BLaER1 (cell line): Measurements from ENCODE around the gene VPREB1.
"Not testable (repeated sequence)": the region's sequence is repeated elsewhere in the genome, so short reads cannot be mapped to it uniquely, and the experiment has no call there.

Experiments
- H3K27ac ChIP-seq: shearing (Covaris generic); formaldehyde crosslinking; 2 replicates; pipeline ENCODE4 v1.8.1; 2022
- H3K27me3 ChIP-seq: shearing (Covaris generic); formaldehyde crosslinking; 2 replicates; pipeline ENCODE4 v1.8.1; 2022
- H3K36me3 ChIP-seq: shearing (Covaris generic); formaldehyde crosslinking; 2 replicates; pipeline ENCODE4 v1.8.1; 2022
- H3K4me1 ChIP-seq: shearing (Covaris generic); formaldehyde crosslinking; 2 replicates; pipeline ENCODE4 v1.8.1; 2022
- H3K4me2 ChIP-seq: shearing (Covaris generic); formaldehyde crosslinking; 2 replicates; pipeline ENCODE4 v1.8.1; 2022
- H3K4me3 ChIP-seq: shearing (Covaris generic); formaldehyde crosslinking; 2 replicates; pipeline ENCODE4 v1.8.1; 2022
- H3K9ac ChIP-seq: shearing (Covaris generic); formaldehyde crosslinking; 2 replicates; pipeline ENCODE4 v1.8.1; 2022
- H3K9me3 ChIP-seq: shearing (Covaris generic); formaldehyde crosslinking; 2 replicates; pipeline ENCODE4 v1.8.1; 2022
- H4K20me1 ChIP-seq: shearing (Covaris generic); formaldehyde crosslinking; 2 replicates; pipeline ENCODE4 v1.8.1; 2022
- Cebpa-rat ChIP-seq: shearing (Covaris generic); IDR thresholded peaks from 2 replicates; pipeline ENCODE4 v1.8.1; 2022

The VPREB1 gene

GRCh38 chr22:22213231-22213630 is 31.4 kb upstream of the VPREB1 start:
- no peak overlapping the region for H3K4me2 ChIP-seq
- no peaks in the 10 kb centered on the region for H3K36me3 ChIP-seq
- no peaks in the 10 kb centered on the region for H4K20me1 ChIP-seq
- no peaks in the 10 kb centered on the region for H3K27me3 ChIP-seq
- no peak for TF ChIP-seq Cebpa-rat
- H3K9ac ChIP-seq: no peak overlapping the region
- peaks cover 77% of the 10 kb centered on the region for H3K4me1 ChIP-seq
- no peaks in the 10 kb centered on the region for H3K9me3 ChIP-seq
- no peak overlapping the region for H3K4me3 ChIP-seq
- H3K27ac ChIP-seq: no peak overlapping the region

GRCh38 chr22:22214819-22215329 is 29.7 kb upstream of the VPREB1 start:
- Histone ChIP-seq H3K9me3 (no peaks in the 10 kb centered on the region), H3K36me3 (no peaks in the 10 kb centered on the region), H3K4me1 (peaks cover 77% of the 10 kb centered on the region), H3K9ac (no peak overlapping the region), H3K4me2 (peak overlapping the region; percentile 67), H3K27ac (peak overlapping the region; percentile 64), H3K4me3 (no peak overlapping the region), H3K27me3 (no peaks in the 10 kb centered on the region), H4K20me1 (no peaks in the 10 kb centered on the region)
- TF ChIP-seq Cebpa-rat: no peak

- H3K9ac ChIP-seq: no peak overlapping the region
- H3K4me3 ChIP-seq: no peak overlapping the region
- H3K4me2 ChIP-seq: peak overlapping the region; percentile 67
- no peaks in the 10 kb centered on the region for H3K27me3 ChIP-seq
- peak overlapping the region; percentile 77 for H3K27ac ChIP-seq
- H4K20me1 ChIP-seq: no peaks in the 10 kb centered on the region
- peaks cover 73% of the 10 kb centered on the region for H3K4me1 ChIP-seq
- H3K9me3 ChIP-seq: no peaks in the 10 kb centered on the region
- TF ChIP-seq Cebpa-rat: no peak
- H3K36me3 ChIP-seq: no peaks in the 10 kb centered on the region
Observed at GRCh38 chr22:22215659-22216449, 28.7 kb upstream of the VPREB1 start.

DNA sequence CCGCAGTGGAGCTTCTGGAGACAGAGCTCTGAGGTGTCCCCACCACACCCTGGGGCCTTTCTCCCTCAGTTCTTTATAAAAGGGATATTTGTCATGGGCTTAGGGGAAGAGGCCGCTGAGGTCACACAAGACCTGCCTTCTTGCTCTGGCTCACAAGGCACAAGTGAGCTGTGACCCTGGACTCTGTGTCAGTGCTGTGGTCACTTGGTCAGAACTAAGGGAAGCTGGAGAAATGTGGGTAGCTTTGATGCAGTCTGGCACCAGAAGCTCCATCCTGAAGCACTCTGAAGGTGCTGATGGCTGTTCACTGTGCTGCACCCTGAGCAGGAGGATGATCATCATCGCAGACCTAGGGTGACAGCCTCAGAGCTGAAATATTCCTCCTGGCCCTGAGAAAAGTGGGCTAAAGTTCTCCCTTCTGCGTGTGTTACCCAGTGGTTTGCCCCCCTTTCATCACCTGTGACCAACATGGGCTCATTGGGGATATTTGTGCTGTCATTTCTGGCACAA is 28.1 kb upstream of the VPREB1 start:
- no peaks in the 10 kb centered on the region for H3K9me3 ChIP-seq
- H3K27ac ChIP-seq: peak overlapping the region; percentile 77
- H3K4me2 ChIP-seq: peak overlapping the region; percentile 67
- no peaks in the 10 kb centered on the region for H3K27me3 ChIP-seq
- no peaks in the 10 kb centered on the region for H3K36me3 ChIP-seq
- no peak for TF ChIP-seq Cebpa-rat
- 0 out of 2 replicates have a peak overlapping the region, but pooled peaks have one; percentile 7 for H3K9ac ChIP-seq
- H3K4me1 ChIP-seq: peaks cover 66% of the 10 kb centered on the region
- H3K4me3 ChIP-seq: no peak overlapping the region
- H4K20me1 ChIP-seq: no peaks in the 10 kb centered on the region

GRCh38 chr22:22218302-22218701 is 26.3 kb upstream of the VPREB1 start:
- no peaks in the 10 kb centered on the region for H3K36me3 ChIP-seq
- peak overlapping the region; percentile 81 for H3K4me2 ChIP-seq
- no peak overlapping the region for H3K9ac ChIP-seq
- TF ChIP-seq Cebpa-rat: no peak
- H4K20me1 ChIP-seq: no peaks in the 10 kb centered on the region
- peak overlapping the region; percentile 52 for H3K27ac ChIP-seq
- H3K9me3 ChIP-seq: no peaks in the 10 kb centered on the region
- H3K27me3 ChIP-seq: no peaks in the 10 kb centered on the region
- no peak overlapping the region for H3K4me3 ChIP-seq
- H3K4me1 ChIP-seq: peaks cover 64% of the 10 kb centered on the region

GRCh38 chr22:22219140-22219996 is 25.2 kb upstream of the VPREB1 start:
- H3K9me3 ChIP-seq: no peaks in the 10 kb centered on the region
- peaks cover 60% of the 10 kb centered on the region for H3K4me1 ChIP-seq
- TF ChIP-seq Cebpa-rat: no peak
- peak overlapping the region; percentile 81 for H3K4me2 ChIP-seq
- no peaks in the 10 kb centered on the region for H4K20me1 ChIP-seq
- peak overlapping the region; percentile 57 for H3K27ac ChIP-seq
- H3K9ac ChIP-seq: 0 out of 2 replicates have a peak overlapping the region, but pooled peaks have one; percentile 9
- H3K27me3 ChIP-seq: no peaks in the 10 kb centered on the region
- H3K36me3 ChIP-seq: no peaks in the 10 kb centered on the region
- H3K4me3 ChIP-seq: no peak overlapping the region

DNA sequence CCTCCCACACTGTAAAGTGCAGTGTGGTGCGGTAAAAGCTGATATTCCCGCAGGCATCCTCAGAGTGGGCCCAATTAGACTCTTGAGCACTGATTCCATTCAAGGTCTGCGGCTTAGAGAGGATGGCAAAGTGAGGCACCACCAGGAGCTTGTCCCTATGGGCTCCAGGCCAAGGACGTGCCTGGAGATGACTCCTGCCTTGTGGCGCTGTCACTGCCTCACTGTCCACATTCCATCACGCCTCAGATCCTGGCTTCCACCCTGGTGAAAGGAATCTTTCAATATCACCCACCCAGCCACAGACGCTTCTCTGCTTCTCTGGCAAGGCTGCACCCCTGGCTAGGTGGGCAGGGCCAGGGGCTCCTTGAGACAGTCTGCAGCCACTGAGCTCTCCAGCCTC is 23.5 kb upstream of the VPREB1 start:
- H3K4me2 ChIP-seq, H3K27me3 ChIP-seq: not testable (repeated sequence)

DNA sequence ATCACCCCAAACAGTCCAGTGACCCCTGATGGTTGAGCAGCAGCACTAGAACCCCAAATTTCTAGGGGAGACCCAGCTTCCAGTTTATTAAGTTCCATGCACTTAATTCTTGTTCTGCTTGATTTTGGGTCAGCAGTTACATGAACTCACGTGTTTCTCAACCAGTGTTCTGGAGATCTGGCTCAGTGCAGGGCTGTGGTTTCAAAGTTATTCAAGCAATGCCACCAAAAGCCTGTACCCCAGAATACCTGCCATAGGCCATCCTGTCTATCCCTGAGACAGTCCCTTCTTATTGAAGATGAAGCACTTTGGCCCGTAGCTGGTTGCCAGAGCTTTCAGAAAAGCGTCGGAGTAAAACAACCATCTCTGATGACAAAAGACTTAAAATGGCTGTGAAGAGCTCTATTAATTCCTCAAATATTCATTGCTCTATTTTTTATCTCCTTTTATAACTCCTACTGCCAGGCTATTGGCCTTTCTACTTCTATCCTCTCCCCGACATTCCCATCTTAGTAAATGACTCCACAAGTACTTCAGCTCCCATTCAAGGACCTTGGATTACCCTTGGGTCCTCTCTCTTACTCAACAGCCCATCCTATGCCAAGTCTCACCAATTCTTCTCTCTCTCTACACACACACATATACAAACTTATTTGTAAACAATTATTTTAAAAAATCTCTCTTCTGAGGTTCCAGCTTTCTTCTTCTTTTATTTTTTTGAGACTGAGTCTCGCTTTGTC is 18.0 kb upstream of the VPREB1 start:
- Histone ChIP-seq H3K9ac (no peak overlapping the region), H3K27ac (peak overlapping the region; percentile 7; the same call in 1 of the 2 replicates), H3K36me3 (no peaks in the 10 kb centered on the region), H3K4me1 (peaks cover 45% of the 10 kb centered on the region), H3K27me3 (no peaks in the 10 kb centered on the region), H3K9me3 (no peaks in the 10 kb centered on the region), H4K20me1 (no peaks in the 10 kb centered on the region), H3K4me3 (no peak overlapping the region), H3K4me2 (peak overlapping the region; percentile 46)
- TF ChIP-seq Cebpa-rat: no peak

More for the DNA sequence above, 23.5 kb upstream of the VPREB1 start:
- H4K20me1 ChIP-seq, H3K9ac ChIP-seq, H3K4me3 ChIP-seq, H3K27ac ChIP-seq, H3K9me3 ChIP-seq, H3K36me3 ChIP-seq: not testable (repeated sequence)
- peaks cover 53% of the 10 kb centered on the region for H3K4me1 ChIP-seq

DNA sequence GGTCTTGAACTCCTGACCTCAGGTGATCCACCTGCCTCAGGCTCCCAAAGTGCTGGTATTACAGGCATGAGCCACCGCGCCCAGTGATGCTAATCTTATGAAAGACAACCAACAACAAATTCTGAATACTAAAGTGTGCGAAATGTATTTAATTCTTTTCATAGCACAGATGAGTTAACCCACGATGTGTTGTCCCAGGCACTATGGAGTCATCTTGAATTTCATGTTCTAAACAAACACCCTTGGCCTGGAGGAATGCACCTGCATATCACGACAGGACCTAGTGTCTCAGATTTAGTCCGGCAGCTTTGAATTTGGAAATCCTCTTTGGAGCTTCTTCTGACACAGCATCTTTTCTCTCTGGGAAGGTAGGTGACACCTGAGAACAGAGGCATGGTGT is 16.2 kb upstream of the VPREB1 start:
- Histone ChIP-seq H3K4me2 (no peak overlapping the region), H3K4me1 (peaks cover 47% of the 10 kb centered on the region), H3K36me3 (no peaks in the 10 kb centered on the region), H3K27ac (no peak overlapping the region), H3K9ac (no peak overlapping the region), H3K4me3 (no peak overlapping the region), H3K9me3 (no peaks in the 10 kb centered on the region), H4K20me1 (no peaks in the 10 kb centered on the region), H3K27me3 (no peaks in the 10 kb centered on the region)
- TF ChIP-seq Cebpa-rat: no peak
